GM12892 (cell line): ENCODE data around the gene AP2A2.
A peak's percentile ranks its signal among the peaks of the same experiment; 100 is the strongest.
"Not testable (repeated sequence)": the region's sequence is repeated elsewhere in the genome, so short reads cannot be mapped to it uniquely, and the experiment has no call there.

Experiments
- DNase-seq: peaks from one replicate; pipeline ENCODE4 v3.0.0; 2011; ENCODE audit not compliant: insufficient read length
- FAIRE-seq: peaks from 2 replicates; lab custom pipeline; 2011; peaks lifted over from hg19 to GRCh38; lab: Jason Lieb, UNC
- POLR2A ChIP-seq: IDR thresholded peaks from 2 replicates; pipeline ENCODE4 v1.6.1; 2011; ENCODE audit warnings: low read depth, low read length, control low read depth
- POLR2AphosphoS5 ChIP-seq: IDR thresholded peaks from 2 replicates; pipeline ENCODE4 v1.6.1; 2011; ENCODE audit warnings: low read depth, low read length, control low read depth
- TAF1 ChIP-seq: IDR thresholded peaks from 2 replicates; pipeline ENCODE4 v1.6.1; 2011; ENCODE audit warnings: low read depth, mild to moderate bottlenecking, control low read depth, low read length, borderline replicate concordance

Gene AP2A2

GRCh38 chr11:1008803-1009145 lies 83.1 kb downstream of the AP2A2 start:
- no peak for FAIRE-seq
- TF ChIP-seq POLR2A (no peak), POLR2AphosphoS5 (no peak), TAF1 (no peak)

GRCh38 chr11:1009371-1009770 lies 83.7 kb downstream of the AP2A2 start:
- FAIRE-seq (no peak), DNase-seq (no peak)
- TF ChIP-seq POLR2AphosphoS5 (no peak), TAF1 (no peak), POLR2A (no peak)

More at GRCh38 chr11:1008803-1009145, 83.1 kb downstream of the AP2A2 start:
- DNase-seq, result no peak

- TF ChIP-seq TAF1, result no peak
- no peak for TF ChIP-seq POLR2AphosphoS5
- TF ChIP-seq POLR2A, result no peak
- no peak for DNase-seq
- FAIRE-seq, result no peak
Measured at GRCh38 chr11:1009991-1010390, 84.3 kb downstream of the AP2A2 start.

GRCh38 chr11:1010551-1011319 lies 85.1 kb downstream of the AP2A2 start:
- DNase-seq, result no peak
- TF ChIP-seq TAF1 (no peak), POLR2AphosphoS5 (no peak), POLR2A (no peak)
- no peak for FAIRE-seq

GRCh38 chr11:1011320-1011698 lies 85.6 kb downstream of the AP2A2 start:
- TF ChIP-seq POLR2A (no peak), TAF1 (no peak), POLR2AphosphoS5 (no peak)
- DNase-seq (no peak), FAIRE-seq (no peak)

GRCh38 chr11:1012291-1012690 lies 86.6 kb downstream of the AP2A2 start:
- TF ChIP-seq POLR2AphosphoS5 (no peak), TAF1 (no peak), POLR2A (no peak)
- no peak for FAIRE-seq

GRCh38 chr11:1012740-1013630 lies 87.3 kb downstream of the AP2A2 start:
- TF ChIP-seq TAF1, result no peak
- TF ChIP-seq POLR2A, result no peak
- no peak for TF ChIP-seq POLR2AphosphoS5
- FAIRE-seq (no peak), DNase-seq (no peak)

More at GRCh38 chr11:1012291-1012690, 86.6 kb downstream of the AP2A2 start:
- no peak for DNase-seq

- TF ChIP-seq TAF1 (no peak), POLR2AphosphoS5 (no peak), POLR2A (no peak)
- DNase-seq, result no peak
- no peak for FAIRE-seq
Measured at GRCh38 chr11:1013631-1013935, 87.9 kb downstream of the AP2A2 start.

GRCh38 chr11:1014276-1014675 lies 88.6 kb downstream of the AP2A2 start:
- TF ChIP-seq POLR2AphosphoS5 (no peak), POLR2A (no peak), TAF1 (no peak)
- FAIRE-seq, result no peak
- DNase-seq, result no peak

- DNase-seq (no peak), FAIRE-seq (no peak)
- no peak for TF ChIP-seq TAF1
- no peak for TF ChIP-seq POLR2A
- TF ChIP-seq POLR2AphosphoS5, result no peak
Measured at GRCh38 chr11:1015064-1015463, 89.4 kb downstream of the AP2A2 start.

- FAIRE-seq (no peak), DNase-seq (no peak)
- no peak for TF ChIP-seq TAF1
- TF ChIP-seq POLR2AphosphoS5, result no peak
- no peak for TF ChIP-seq POLR2A
Measured at GRCh38 chr11:1015826-1016545, 90.3 kb downstream of the AP2A2 start.

- DNase-seq, result not testable (repeated sequence)
- FAIRE-seq, result peak; percentile 99
Measured at GRCh38 chr11:1016610-1017126, 91.0 kb downstream of the AP2A2 start.
